Activated CD4-positive, alpha-beta T cell treated with anti-CD3 and anti-CD28 coated beads for 1 hour (primary cell): ENCODE data around the gene KCNQ1OT1.

ENCODE experiments used
- DNase-seq: peaks from one replicate; pipeline ENCODE4 v3.0.0-alpha.2; 2020

Gene KCNQ1OT1

GRCh38 chr11:2699531-2700414 lies at the start of gene KCNQ1OT1:
TSS of gene KCNQ1OT1 (minus strand) at chr11:2699994.
- peak; percentile 80 for DNase-seq

- DNase-seq: no peak
Observed at GRCh38 chr11:2748814-2749554, 49.2 kb upstream of the KCNQ1OT1 start.

GRCh38 chr11:2748061-2748813 lies 48.4 kb upstream of the KCNQ1OT1 start:
- no peak for DNase-seq

GRCh38 chr11:2747248-2748027 lies 47.6 kb upstream of the KCNQ1OT1 start:
- no peak for DNase-seq

- DNase-seq: no peak
Observed at GRCh38 chr11:2746401-2747247, 46.8 kb upstream of the KCNQ1OT1 start.

GRCh38 chr11:2745511-2745910 lies 45.7 kb upstream of the KCNQ1OT1 start:
- DNase-seq: no peak

GRCh38 chr11:2744166-2744565 lies 44.4 kb upstream of the KCNQ1OT1 start:
- no peak for DNase-seq

- no peak for DNase-seq
Observed at GRCh38 chr11:2743427-2744110, 43.8 kb upstream of the KCNQ1OT1 start.

- DNase-seq: no peak
Observed at GRCh38 chr11:2742611-2743426, 43.0 kb upstream of the KCNQ1OT1 start.

- DNase-seq: no peak
Observed at GRCh38 chr11:2742201-2742600, 42.4 kb upstream of the KCNQ1OT1 start.

GRCh38 chr11:2741377-2742131 lies 41.8 kb upstream of the KCNQ1OT1 start:
- no peak for DNase-seq

- no peak for DNase-seq
Observed at GRCh38 chr11:2741006-2741376, 41.2 kb upstream of the KCNQ1OT1 start.

GRCh38 chr11:2740275-2740940 lies 40.6 kb upstream of the KCNQ1OT1 start:
- no peak for DNase-seq

GRCh38 chr11:2739531-2740274 lies 39.9 kb upstream of the KCNQ1OT1 start:
- DNase-seq: no peak

- no peak for DNase-seq
Observed at GRCh38 chr11:2738551-2739431, 39.0 kb upstream of the KCNQ1OT1 start.

- DNase-seq: no peak
Observed at GRCh38 chr11:2737866-2738265, 38.1 kb upstream of the KCNQ1OT1 start.

- no peak for DNase-seq
Observed at GRCh38 chr11:2737226-2737590, 37.4 kb upstream of the KCNQ1OT1 start.
